HG03025 (cell line): ENCODE data around the gene POU2F2.
"Not testable (repeated sequence)": the region's sequence is repeated elsewhere in the genome, so short reads cannot be mapped to it uniquely, and the experiment has no call there.

ENCODE experiments used
- ATAC-seq: cut with Tn5 transposase; IDR thresholded peaks from one replicate; pipeline ENCODE4 v1.9.1; 2021; ENCODE audit warnings: mild to moderate bottlenecking, moderate library complexity; ENCODE audit not compliant: unreplicated experiment, low FRiP score

POU2F2 gene

GRCh38 chr19:42068361-42068755 lies 63.9 kb downstream of the POU2F2 start:
- no peak for ATAC-seq

GRCh38 chr19:42067315-42067888 lies 64.8 kb downstream of the POU2F2 start:
- ATAC-seq: no peak

- no peak for ATAC-seq
Measured at GRCh38 chr19:42066075-42066754, 66.0 kb downstream of the POU2F2 start.

GRCh38 chr19:42065511-42065910 lies 66.7 kb downstream of the POU2F2 start:
- ATAC-seq: no peak

- ATAC-seq: no peak
Measured at GRCh38 chr19:42065051-42065450, 67.2 kb downstream of the POU2F2 start.

- ATAC-seq: no peak
Measured at GRCh38 chr19:42064432-42064831, 67.8 kb downstream of the POU2F2 start.

GRCh38 chr19:42062381-42062780 lies 69.9 kb downstream of the POU2F2 start:
- no peak for ATAC-seq

GRCh38 chr19:42060117-42060516 lies 72.1 kb downstream of the POU2F2 start:
- ATAC-seq: no peak

- ATAC-seq: no peak
Measured at GRCh38 chr19:42059196-42059595, 73.0 kb downstream of the POU2F2 start.

GRCh38 chr19:42057846-42058245 lies 74.4 kb downstream of the POU2F2 start:
- ATAC-seq: no peak

GRCh38 chr19:42054205-42054604 lies 78.0 kb downstream of the POU2F2 start:
- ATAC-seq: no peak

GRCh38 chr19:42053037-42053935 lies 79.0 kb downstream of the POU2F2 start:
- no peak for ATAC-seq

- ATAC-seq: no peak
Measured at GRCh38 chr19:42052241-42052863, 79.9 kb downstream of the POU2F2 start.

GRCh38 chr19:42051166-42052115 lies 80.8 kb downstream of the POU2F2 start:
- ATAC-seq: no peak

GRCh38 chr19:42048992-42049391 lies 83.3 kb downstream of the POU2F2 start:
- ATAC-seq: no peak

- ATAC-seq: no peak
Measured at GRCh38 chr19:42045575-42045974, 86.7 kb downstream of the POU2F2 start.

GRCh38 chr19:42042455-42043170 lies 89.6 kb downstream of the POU2F2 start:
- ATAC-seq: no peak

- ATAC-seq: not testable (repeated sequence)
Measured at GRCh38 chr19:42040491-42040890, 91.8 kb downstream of the POU2F2 start.

GRCh38 chr19:42040031-42040430 lies 92.2 kb downstream of the POU2F2 start:
- ATAC-seq: no peak
